Frontal cortex (tissue), 4 donors: ENCODE data around the gene PDHA1. TPM values are rescaled to one million over a fixed set of nuclear protein-coding genes. Genes with fewer than 3 reads are reported as not detected.

ENCODE experiments used
- DNase-seq, 2 donors: peaks; one replicate each; pipeline ENCODE4 v3.0.0; 2012; ENCODE audit warnings: low spot score in 2 of 2
- FAIRE-seq: peaks from 2 replicates; lab custom pipeline; 2012; peaks lifted over from hg19 to GRCh38; lab: Jason Lieb, UNC
- small RNA-seq: library from RNA; depleted of rRNA; stranded (forward); fragments of <200 nt; gene quantifications from one replicate; pipeline ENCODE3, GENCODE V24; 2014
- total RNA-seq: library from RNA; depleted of rRNA; stranded (reverse); fragments of >200 nt; gene quantifications from one replicate; pipeline ENCODE4 v1.2.3, GENCODE V29; 2014
- donor health status: control.
- donor health status: control.
- donor health status: control.

Gene PDHA1
- total RNA-seq, 1 donor from 2014 or later: 56.7 TPM

DNA sequence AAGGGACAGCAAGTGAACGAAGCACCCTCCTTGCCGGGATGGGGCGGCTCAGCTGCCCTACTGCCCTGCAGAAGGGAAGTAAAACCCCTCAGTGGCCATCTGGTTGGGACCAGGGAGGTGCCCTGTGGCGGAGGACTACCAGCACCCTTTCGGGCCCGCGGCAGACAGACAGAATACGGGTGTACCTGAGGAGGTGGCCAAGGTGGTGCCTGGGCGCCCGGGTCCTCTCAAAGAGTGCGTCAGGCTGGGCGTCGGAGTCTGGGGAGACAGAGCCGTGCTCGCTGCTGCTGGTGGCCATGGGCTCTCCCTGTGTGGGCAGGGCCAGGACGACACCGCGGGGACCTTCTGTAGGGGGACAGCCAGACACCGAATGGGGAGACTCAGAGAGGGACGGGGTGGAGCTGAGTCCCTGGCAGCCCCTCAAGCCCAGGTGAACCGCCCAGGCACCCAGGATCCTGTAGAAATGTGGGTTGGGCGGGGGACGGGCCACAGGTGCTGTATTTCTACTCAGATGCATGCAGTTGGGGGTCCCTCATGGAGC is 29.7 kb downstream of the PDHA1 start:
- FAIRE-seq (no peak), DNase-seq (no peak)

DNA sequence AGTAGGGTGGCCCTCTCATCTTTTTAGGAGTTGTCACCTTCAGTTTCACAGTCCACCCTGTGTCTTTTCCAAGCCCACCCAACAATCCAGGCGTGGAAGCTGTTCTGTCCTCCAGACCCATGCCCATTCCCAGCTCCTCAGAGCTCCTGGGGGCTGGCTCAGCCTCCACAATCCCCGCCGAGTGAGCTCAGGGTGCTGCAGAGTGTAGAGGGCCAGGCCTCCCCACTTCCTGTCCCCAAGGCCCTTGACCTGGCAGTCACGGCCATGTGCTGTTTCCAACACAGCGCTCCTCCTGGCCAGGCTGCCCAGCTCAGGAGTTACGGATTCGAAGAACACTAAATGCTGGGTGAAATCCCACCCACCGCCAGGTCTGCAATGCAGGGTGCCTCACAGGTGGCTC is 31.8 kb downstream of the PDHA1 start:
- DNase-seq: no peak
- no peak for FAIRE-seq

DNA sequence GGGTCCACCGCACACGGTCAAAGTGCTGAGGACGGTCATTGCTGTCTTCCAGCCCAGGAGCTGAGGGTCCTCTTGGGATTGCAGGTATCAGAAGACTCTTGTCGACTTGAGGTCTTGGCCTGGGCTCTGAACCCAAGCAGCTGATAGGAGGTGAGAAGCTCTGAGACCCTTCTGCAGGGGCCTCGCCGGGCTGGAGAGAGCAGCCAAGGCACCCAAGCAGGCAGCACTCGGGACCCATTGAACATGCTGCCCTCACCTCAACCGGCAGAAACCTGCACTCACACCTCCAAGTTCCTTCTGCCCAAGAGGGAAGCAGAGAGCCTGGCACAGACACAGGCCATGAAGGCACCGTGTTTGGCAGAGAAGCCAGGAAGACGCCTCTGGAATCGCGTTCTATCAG is 34.1 kb downstream of the PDHA1 start:
- FAIRE-seq (no peak), DNase-seq (no peak)

DNA sequence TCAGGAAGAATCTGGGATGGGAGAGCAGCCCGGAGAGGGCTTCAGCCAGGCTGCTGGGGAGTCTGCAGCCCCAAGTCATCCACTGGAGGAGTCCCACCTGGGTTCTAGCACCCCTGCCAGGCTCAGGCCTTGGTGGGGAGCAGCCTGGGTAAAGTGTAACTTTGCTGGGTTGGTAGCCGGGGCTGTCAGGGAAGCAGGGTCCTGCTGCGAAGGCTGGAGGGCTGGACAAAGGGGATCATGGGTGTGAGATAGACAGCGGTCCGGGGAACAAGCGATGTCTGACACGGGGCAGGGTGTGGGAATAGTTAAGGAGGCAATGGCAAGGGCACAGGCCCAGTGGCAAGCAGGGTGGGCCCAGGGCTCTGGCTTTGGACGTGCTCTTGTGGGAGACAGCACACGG is 37.6 kb downstream of the PDHA1 start:
- no peak for FAIRE-seq
- DNase-seq: no peak

DNA sequence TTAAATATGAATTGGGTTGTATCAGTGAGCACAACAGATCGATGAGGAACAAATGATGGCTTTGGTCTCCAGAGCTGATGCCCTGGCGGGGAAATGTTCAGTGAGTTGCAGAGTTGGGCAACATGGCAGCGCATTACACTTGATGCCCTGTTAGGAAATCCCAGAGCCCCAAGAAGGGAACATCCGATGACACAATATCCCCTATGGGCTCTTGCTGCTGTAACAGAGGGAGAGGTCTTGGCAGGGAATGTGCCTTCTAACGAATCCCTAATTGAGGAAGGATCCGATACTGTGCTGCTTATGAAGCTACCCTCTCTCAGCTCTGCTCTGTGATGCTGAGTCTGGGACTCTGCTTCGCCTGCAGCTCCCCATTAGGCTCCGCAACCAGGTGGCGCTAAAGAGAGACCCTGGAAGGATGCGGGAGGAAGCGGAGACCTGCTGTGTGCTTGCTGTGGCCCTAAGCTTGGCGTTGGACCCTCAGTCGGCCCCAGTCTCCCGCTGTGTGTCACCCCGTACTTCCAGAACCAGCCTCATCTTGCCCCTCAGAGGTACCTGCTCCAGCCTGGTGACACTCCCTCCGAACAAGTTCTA is 38.9 kb downstream of the PDHA1 start:
- FAIRE-seq: no peak
- no peak for DNase-seq

DNA sequence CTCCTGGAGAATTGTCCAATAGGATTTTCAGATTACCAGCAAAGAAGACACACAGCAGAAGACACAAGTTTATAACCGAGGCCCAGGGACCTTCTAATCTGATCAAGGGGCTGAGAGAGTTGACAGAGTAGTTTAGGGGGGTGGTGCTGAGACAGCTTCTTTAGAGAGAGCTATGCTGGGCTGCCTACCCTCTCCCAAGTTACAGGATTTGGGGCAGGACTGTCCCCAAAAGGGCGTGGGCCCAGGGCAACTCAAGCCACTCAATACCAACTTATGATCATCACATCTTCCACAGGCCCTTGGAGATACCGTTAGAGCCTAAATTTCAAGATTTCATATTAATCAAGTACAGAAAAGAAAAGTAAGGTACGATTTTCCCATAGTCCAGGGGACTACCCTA is 43.0 kb downstream of the PDHA1 start:
- DNase-seq: no peak
- no peak for FAIRE-seq

DNA sequence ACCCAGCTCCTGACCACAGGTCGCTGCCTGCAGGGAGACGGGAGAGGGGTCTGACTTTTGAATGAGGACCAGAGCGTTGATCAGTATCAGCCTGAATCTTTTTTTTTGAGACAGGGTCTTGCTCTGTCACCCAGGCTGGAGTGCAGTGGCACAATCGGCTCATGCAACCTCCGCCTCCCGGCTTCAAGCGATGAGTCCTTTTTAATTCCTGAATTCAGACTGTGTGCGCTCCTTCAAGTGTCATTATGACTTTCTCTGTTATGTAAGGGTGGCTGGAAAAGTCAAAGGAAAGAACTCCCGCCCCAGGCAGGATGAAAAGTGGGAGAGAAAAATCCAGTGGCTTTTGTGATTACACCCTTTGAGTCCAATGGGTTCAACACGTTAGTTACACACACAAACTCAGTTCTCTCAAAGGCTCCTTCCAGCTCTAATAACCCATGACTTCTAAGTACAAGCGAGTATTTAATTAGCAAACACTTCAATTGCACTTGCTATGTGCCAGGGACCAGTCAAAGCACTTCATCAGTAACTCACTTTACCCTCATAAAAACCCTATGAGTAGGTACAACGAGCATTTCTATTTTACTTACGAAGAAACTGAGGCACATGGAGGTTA is 44.4 kb downstream of the PDHA1 start:
- no peak for FAIRE-seq
- no peak for DNase-seq

DNA sequence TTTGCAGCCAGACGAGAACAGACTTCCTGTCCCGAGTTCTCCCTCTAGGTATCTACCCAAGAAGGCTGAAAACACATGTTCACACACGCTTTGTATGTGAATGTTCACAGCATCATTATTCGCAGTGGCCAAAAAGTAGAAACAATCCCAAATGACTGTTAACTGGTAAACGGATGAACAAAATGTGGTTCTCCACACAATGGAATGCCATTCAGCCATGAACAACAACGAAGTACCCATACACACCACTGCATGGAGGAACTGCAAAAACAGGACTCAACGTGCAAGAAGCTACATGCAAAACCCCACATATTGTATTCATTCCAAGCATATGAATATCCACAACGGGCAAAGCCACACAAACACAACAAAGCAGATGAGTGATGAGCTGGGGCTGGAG is 45.0 kb downstream of the PDHA1 start:
- DNase-seq (no peak), FAIRE-seq (no peak)

DNA sequence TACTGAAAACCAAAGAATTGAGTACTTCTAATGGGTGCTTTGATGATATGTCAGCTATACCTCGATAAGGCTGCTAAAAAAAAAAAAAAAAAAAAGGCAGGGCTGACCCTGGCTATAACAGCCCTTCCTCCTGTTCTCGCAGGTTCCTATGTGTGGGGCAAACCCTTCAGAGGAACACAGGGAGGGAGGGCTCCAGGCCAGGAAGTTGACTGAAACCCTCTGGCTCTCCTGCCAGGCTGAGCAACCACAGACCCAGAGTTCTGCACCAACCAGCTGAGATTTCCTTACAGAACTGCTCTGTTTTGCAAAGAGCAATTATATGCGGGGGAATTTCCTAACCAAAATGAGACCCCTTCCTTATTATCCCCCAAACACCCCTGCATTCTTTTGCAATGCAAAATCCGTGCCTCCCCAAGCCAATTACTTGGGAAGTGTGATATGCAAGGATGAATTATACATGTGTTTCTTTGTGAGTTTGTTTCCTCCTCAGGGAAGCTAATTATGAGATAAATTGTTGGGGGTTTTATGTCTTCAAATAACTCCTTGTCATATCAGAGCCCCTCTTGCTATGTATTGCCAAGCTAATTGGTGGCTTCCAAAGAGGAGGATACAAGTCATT is 45.6 kb downstream of the PDHA1 start:
- DNase-seq (no peak), FAIRE-seq (no peak)

DNA sequence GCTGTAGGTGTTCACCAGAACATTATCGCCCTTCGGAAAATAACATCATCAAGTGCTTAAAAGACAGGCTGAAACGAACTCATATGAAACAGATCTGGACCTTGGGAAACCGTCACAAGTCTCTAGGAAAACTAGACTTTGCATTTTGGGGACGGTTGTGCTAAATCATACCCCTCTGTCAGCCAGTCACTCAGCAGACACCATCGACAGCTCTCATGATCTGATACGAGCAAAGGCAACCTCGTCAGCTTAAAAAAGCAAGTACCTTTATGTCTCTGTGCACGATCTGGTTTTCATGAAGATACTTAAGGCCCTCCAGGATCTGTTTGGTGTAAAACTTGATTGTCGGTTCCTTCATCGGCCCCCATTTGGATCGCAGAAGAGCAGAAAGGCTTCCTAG is 48.4 kb downstream of the PDHA1 start:
- FAIRE-seq: no peak

DNA sequence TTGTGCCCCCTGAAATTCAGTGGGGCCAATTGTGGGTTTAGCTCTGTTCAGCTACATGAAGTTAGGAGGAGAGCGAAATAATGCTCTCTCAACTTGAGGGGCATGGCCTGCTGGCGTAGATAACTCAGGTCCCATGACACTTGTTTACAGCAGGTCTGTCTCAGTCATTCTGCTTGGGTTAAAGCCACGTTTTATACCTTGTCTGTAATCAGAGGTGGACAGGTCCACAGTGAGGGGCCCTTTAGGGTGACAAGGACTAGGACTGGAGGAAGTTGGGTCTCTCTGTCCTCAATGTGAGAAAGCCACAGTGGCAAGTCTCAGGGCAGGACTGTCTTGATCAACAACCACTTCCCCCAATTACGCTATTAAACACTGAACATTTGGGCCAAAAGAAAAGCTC is 49.0 kb downstream of the PDHA1 start:
- FAIRE-seq: no peak
- no peak for DNase-seq

More for the DNA sequence above, 48.4 kb downstream of the PDHA1 start:
- no peak for DNase-seq

DNA sequence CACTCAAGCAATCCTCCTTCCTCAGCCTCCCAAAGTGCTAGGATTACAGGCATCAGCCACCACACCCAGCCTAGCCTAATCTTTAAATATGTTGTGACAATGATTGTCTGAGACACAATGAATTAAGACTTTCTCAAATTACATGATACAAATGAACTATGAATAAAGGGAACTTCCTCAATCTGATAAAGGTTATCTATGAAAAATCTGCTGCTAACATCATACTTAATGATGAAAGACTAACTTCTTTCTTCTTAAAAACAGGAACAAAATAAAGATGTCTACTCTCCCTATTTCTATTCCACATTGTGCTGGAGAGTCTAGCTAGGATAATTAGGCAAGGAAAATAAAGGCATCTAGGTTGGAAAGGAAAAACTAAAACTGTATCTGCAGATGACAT is 60.0 kb downstream of the PDHA1 start:
- FAIRE-seq (no peak), DNase-seq (no peak)

DNA sequence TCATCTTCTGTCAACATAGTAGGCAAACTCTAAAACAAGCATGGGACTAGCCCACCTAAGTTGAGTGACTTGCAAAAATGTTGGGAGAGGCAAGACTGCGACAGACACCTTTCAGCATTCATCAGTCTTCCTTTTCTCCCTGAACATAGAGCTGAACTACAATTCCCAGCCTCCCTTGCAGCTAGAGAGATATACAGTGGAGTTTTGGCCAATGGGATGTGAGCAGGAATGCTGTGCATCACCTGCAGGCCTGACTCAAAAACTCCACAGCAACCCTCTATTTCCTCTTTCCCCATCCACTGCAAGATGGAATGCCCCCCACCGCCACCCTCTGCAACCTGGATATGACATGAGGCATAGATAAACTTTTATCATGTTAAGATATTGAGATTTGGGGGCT is 66.5 kb downstream of the PDHA1 start:
- DNase-seq: no peak
- no peak for FAIRE-seq

Small RNA genes lying within 50 kb of the gene (small RNA-seq; reads per million reads assigned to genes)
- gene RF00019: not detected

Other genes starting within 250 kb of the PDHA1 start
- 2.4 TPM for gene ADGRG2, start 221.5 kb upstream of the PDHA1 start, total RNA-seq
- 0.82 TPM for gene MAP3K15, start 171.6 kb downstream of the PDHA1 start, total RNA-seq